Right lobe of liver (tissue), 6 donors: ENCODE results near the gene AIDA. TPM values are rescaled to one million over a fixed set of nuclear protein-coding genes. Genes with fewer than 3 reads are reported as not detected.
A peak's percentile ranks its signal among the peaks of the same experiment; 100 is the strongest.

Source experiments
- ATAC-seq, 4 donors: fragments of 200-7000 bp; cut with Tn5 transposase; one replicate each; pipeline ENCODE4 v1.9.1; 2020; ENCODE audit warnings: mild to moderate bottlenecking in 4 of 4, moderate library complexity in 4 of 4
- DNase-seq, 3 donors: peaks; one replicate each; pipeline ENCODE4 v3.0.0-alpha.2; 2020
- H3K27ac ChIP-seq, 3 donors: fragments of 200-600 bp; one replicate each; pipeline ENCODE4 v1.8.0; 2022
- H3K27me3 ChIP-seq, 2 donors: fragments of 200-600 bp; one replicate each; pipeline ENCODE4 v1.8.0; 2022
- H3K36me3 ChIP-seq, 4 donors: fragments of 200-600 bp; sonication (generic) in 1 of 4; one replicate each; pipeline versions ENCODE4 v1.5.1 to v1.8.0; 2017 to 2022; ENCODE audit warnings: control low read depth in 1 of 4
- H3K4me1 ChIP-seq, 4 donors: fragments of 200-600 bp; sonication (generic) in 1 of 4; one replicate each; pipeline versions ENCODE4 v1.5.1 to v1.8.0; 2017 to 2022; ENCODE audit warnings: control low read depth in 1 of 4
- H3K4me3 ChIP-seq, 3 donors: fragments of 200-600 bp; one replicate each; pipeline ENCODE4 v1.8.0; 2022
- H3K9me3 ChIP-seq, 4 donors: fragments of 200-600 bp; sonication (generic) in 1 of 4; one replicate each; pipeline versions ENCODE4 v1.5.1 to v1.8.0; 2017 to 2022; ENCODE audit warnings: control low read depth in 1 of 4
- CTCF ChIP-seq, 4 donors: fragments of 200-600 bp in 3 of 4; fragments of 450-650 bp in 1 of 4; IDR thresholded peaks; one replicate each; pipeline versions ENCODE4 v1.5.1 to v1.8.0; 2016 to 2022; ENCODE audit warnings: antibody characterized with exemption in 4 of 4, mild to moderate bottlenecking in 2 of 4
- POLR2A ChIP-seq: fragments of 450-650 bp; IDR thresholded peaks from one replicate; pipeline ENCODE4 v1.6.1; 2017; ENCODE audit warnings: antibody characterized with exemption, mild to moderate bottlenecking
- WGBS: methylation state at CpG from one replicate; pipeline ENCODE4 v1.1.6; 2018; ENCODE audit warnings: low coverage, low lambda C conversion rate; ENCODE audit not compliant: insufficient coverage; ENCODE audit errors: missing lambda C conversion rate; 5-methylcytosine and 5-hydroxymethylcytosine counted together
- intact Hi-C, 2 donors: fragments of 100-400 bp; cut with DNase I; formaldehyde crosslinking; loops; one replicate each; pipeline versions ENCODE4 v1.11.2 to v1.14.1; 2022
- total RNA-seq, 6 experiments: library from RNA; depleted of rRNA in 2 of 6; stranded (reverse); fragments of >200 nt in 2 of 6; fragmentation: NEBNext Ultra II Directional in 3 of 6; extraction: Animal tissue kit (Norgen Biotek cat#: 25700) in 3 of 6; gene quantifications; one replicate each; pipeline versions ENCODE4 v1.1.0 to v1.2.4, GENCODE V29; 2016 to 2023
- donor health status: DM: no; HTN: yes; CAD: no.
- donor health status: DM: no; HTN: no; CAD: no.
- donor health status: DM: no; HTN: no; CAD: no.
- donor health status: DM: no; HTN: yes; CAD: no.
- donor health status: DM: no; HTN: yes; CAD: no.

Gene AIDA
- total RNA-seq, 6 experiments from 2014 or later, result 23.9 to 35.2 (median 29.8) TPM

- TF ChIP-seq POLR2A (no peak), CTCF (IDR thresholded peaks at IDR 0.05) (no peak)
- H3K36me3 ChIP-seq, result no peaks in the 10 kb centered on the region
- H3K9me3 ChIP-seq, result no peaks in the 10 kb centered on the region
Observed at GRCh38 chr1:222706815-222707214, 5.5 kb downstream of the AIDA start.

GRCh38 chr1:222704260-222704659 is 8.0 kb downstream of the AIDA start:
- no peaks in the 10 kb centered on the region for H3K9me3 ChIP-seq
- intact Hi-C loops, result no loop called here
- no peak overlapping the region for H3K4me3 ChIP-seq
- no peaks in the 10 kb centered on the region for H3K36me3 ChIP-seq
- no peaks in the 10 kb centered on the region for H3K27me3 ChIP-seq
- no peak overlapping the region for H3K27ac ChIP-seq
- ATAC-seq, result no peak
- TF ChIP-seq POLR2A (no peak), CTCF (IDR thresholded peaks at IDR 0.05) (no peak)
- 100% methylated on average over 1 of the region's 1 CpG for WGBS
- H3K4me1 ChIP-seq, result no peaks in the 10 kb centered on the region
- no peak for DNase-seq

More at GRCh38 chr1:222706815-222707214, 5.5 kb downstream of the AIDA start:
- 64% methylated on average over 3 of the region's 4 CpGs for WGBS
- Histone ChIP-seq H3K4me3 (no peak overlapping the region), H3K4me1 (peaks cover 0 to 9% (median 0%) of the 10 kb centered on the region in 4 donors), H3K27ac (no peak overlapping the region), H3K27me3 (no peaks in the 10 kb centered on the region)
- DNase-seq (no peak), ATAC-seq (no peak)
- intact Hi-C loops, result no loop called here

- peak in 1 of 4 donors; percentile 38 for ATAC-seq
- TF ChIP-seq CTCF (IDR thresholded peaks at IDR 0.05), result no peak
- TF ChIP-seq POLR2A, result no peak
- Histone ChIP-seq H3K27me3 (no peaks in the 10 kb centered on the region), H3K27ac (no peak overlapping the region), H3K4me1 (no peaks in the 10 kb centered on the region), H3K9me3 (no peaks in the 10 kb centered on the region), H3K4me3 (no peak overlapping the region), H3K36me3 (peaks cover 0 to 2% (median 0%) of the 10 kb centered on the region in 4 donors)
- WGBS, result 69% methylated on average over 4 of the region's 4 CpGs
- intact Hi-C loops, result no loop called here
- DNase-seq, result no peak
Observed at GRCh38 chr1:222702210-222702609, 10.1 kb downstream of the AIDA start.

- no peak for DNase-seq
- 79% methylated on average over 2 of the region's 2 CpGs for WGBS
- no peaks in the 10 kb centered on the region for H3K27me3 ChIP-seq
- no peak overlapping the region for H3K27ac ChIP-seq
- H3K36me3 ChIP-seq, result peaks cover 0 to 5% (median 0%) of the 10 kb centered on the region in 4 donors
- no peaks in the 10 kb centered on the region for H3K4me1 ChIP-seq
- no peak for ATAC-seq
- H3K9me3 ChIP-seq, result no peaks in the 10 kb centered on the region
- no peak overlapping the region for H3K4me3 ChIP-seq
- intact Hi-C loops, result no loop called here
- TF ChIP-seq CTCF (IDR thresholded peaks at IDR 0.05) (no peak), POLR2A (no peak)
Observed at GRCh38 chr1:222697826-222698225, 14.5 kb downstream of the AIDA start.

GRCh38 chr1:222697203-222697602 is 15.1 kb downstream of the AIDA start:
- 83% methylated on average over 2 of the region's 2 CpGs for WGBS
- no peaks in the 10 kb centered on the region for H3K4me1 ChIP-seq
- no peak overlapping the region for H3K4me3 ChIP-seq
- no peak overlapping the region for H3K27ac ChIP-seq
- peaks cover 0 to 5% (median 0%) of the 10 kb centered on the region in 4 donors for H3K36me3 ChIP-seq
- TF ChIP-seq POLR2A (no peak), CTCF (IDR thresholded peaks at IDR 0.05) (no peak)
- DNase-seq, result no peak
- no peak for ATAC-seq
- intact Hi-C loops, result no loop called here
- no peaks in the 10 kb centered on the region for H3K27me3 ChIP-seq
- no peaks in the 10 kb centered on the region for H3K9me3 ChIP-seq
